ENCODE measurements around the gene SLC2A13. TPM values are rescaled to one million over a fixed set of nuclear protein-coding genes. Genes with fewer than 3 reads are reported as not detected.

Gene SLC2A13
- total RNA-seq, 1 experiment from 2014 or later = 7.0 TPM

DNA sequence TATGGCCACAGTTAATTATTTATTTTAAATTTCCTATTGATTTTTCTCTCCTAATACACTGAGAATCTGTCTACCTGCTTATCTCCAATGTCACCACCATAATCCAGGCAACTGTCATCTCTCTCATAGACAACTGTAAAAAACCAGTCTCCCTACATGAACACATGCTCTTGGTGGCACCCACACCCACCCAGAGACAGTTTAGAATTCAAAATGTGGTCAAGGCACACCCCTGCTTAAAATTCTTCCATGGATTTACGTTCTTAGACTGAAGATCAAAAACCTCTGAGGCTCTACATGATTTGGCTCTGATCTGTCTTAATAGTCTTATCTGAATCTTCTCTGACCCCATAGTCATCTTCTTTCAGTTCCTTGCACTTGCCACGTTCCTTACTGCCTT, 245.2 kb downstream of the SLC2A13 start:
- H3K27me3 Mint-ChIP-seq (ENCODE audit: low read depth) = no peaks in the 10 kb centered on the region
- H4K20me1 ChIP-seq (ENCODE audit: control insufficient read depth, insufficient read depth, insufficient read length) = no peaks in the 10 kb centered on the region
- peaks cover 0 to 5% (median 2%) of the 10 kb centered on the region in 3 experiments; a peak in 2 of 7 replicates for H3K36me3 Mint-ChIP-seq (ENCODE audit: insufficient read depth in 1 of 3, low read depth in 3 of 3)
- TF ChIP-seq, protein P1, sequence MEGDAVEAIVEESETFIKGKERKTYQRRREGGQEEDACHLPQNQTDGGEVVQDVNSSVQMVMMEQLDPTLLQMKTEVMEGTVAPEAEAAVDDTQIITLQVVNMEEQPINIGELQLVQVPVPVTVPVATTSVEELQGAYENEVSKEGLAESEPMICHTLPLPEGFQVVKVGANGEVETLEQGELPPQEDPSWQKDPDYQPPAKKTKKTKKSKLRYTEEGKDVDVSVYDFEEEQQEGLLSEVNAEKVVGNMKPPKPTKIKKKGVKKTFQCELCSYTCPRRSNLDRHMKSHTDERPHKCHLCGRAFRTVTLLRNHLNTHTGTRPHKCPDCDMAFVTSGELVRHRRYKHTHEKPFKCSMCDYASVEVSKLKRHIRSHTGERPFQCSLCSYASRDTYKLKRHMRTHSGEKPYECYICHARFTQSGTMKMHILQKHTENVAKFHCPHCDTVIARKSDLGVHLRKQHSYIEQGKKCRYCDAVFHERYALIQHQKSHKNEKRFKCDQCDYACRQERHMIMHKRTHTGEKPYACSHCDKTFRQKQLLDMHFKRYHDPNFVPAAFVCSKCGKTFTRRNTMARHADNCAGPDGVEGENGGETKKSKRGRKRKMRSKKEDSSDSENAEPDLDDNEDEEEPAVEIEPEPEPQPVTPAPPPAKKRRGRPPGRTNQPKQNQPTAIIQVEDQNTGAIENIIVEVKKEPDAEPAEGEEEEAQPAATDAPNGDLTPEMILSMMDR (conservative IDR thresholded peaks at IDR 0.05) = no peak
- no peak overlapping the region for H2AFZ ChIP-seq (ENCODE audit: low read length)
- no peak overlapping the region for H4K8ac ChIP-seq (replicated peaks; ENCODE audit: insufficient read length, low read depth, low read length)
- H3K4me1 Mint-ChIP-seq = no peaks in the 10 kb centered on the region
- H3K9me3 ChIP-seq (ENCODE audit: control insufficient read depth, low read depth, low read length) = no peaks in the 10 kb centered on the region
- no peak overlapping the region for H3K56ac ChIP-seq (ENCODE audit: insufficient read length, low read depth, low read length)
- H2BK120ac ChIP-seq (ENCODE audit: low read depth, low read length, poor library complexity, severe bottlenecking) = no peak overlapping the region
- no peaks in the 10 kb centered on the region; a peak in 1 of 5 replicates for H3K9me3 Mint-ChIP-seq
- H2AK5ac ChIP-seq (ENCODE audit: insufficient read length, low read length) = no peak overlapping the region
- no peak overlapping the region for H2BK15ac ChIP-seq (ENCODE audit: low read depth, low read length)
- no peak overlapping the region for H3K4me2 ChIP-seq (ENCODE audit: insufficient read depth, insufficient read length, low read length)
- no peak overlapping the region for H4K5ac ChIP-seq (ENCODE audit: insufficient read length, low read depth, low read length)
- no peak overlapping the region for H3K4me3 Mint-ChIP-seq
- H2BK12ac ChIP-seq (ENCODE audit: insufficient read length, low read depth, low read length) = no peak overlapping the region
- H2BK5ac ChIP-seq (ENCODE audit: insufficient read length, low read length) = no peak overlapping the region
- no peak overlapping the region for H3K27ac Mint-ChIP-seq
- no CpG with 5 or more reads among the region's 2 CpGs for WGBS (ENCODE audit: extremely low coverage, insufficient read length, low lambda C conversion rate)
- H3T11ph ChIP-seq (ENCODE audit: low read length) = no peak overlapping the region
- no peak overlapping the region for H3K14ac ChIP-seq (ENCODE audit: insufficient read depth, low read length)
- H3K27me3 ChIP-seq (ENCODE audit: insufficient read depth, low read length) = no peaks in the 10 kb centered on the region
- H3K4me1 ChIP-seq (ENCODE audit: insufficient read depth, low read length) = no peaks in the 10 kb centered on the region
- H3K79me1 ChIP-seq (ENCODE audit: insufficient read depth, low read depth, low read length, poor library complexity, severe bottlenecking) = no peaks in the 10 kb centered on the region
- no peak overlapping the region for H3K27ac ChIP-seq (ENCODE audit: insufficient read length, low read depth, low read length)
- no peak overlapping the region for H2BK20ac ChIP-seq (ENCODE audit: low read depth, low read length, poor library complexity, severe bottlenecking)
- H3K23me2 ChIP-seq (ENCODE audit: insufficient read length, low read depth, low read length, poor library complexity, severe bottlenecking) = no peaks in the 10 kb centered on the region
- no peak for DNase-seq
- H3K79me2 ChIP-seq (ENCODE audit: insufficient read depth, low read length) = no peaks in the 10 kb centered on the region
- H3K4ac ChIP-seq (ENCODE audit: low read depth, low read length) = no peak overlapping the region
- no peak overlapping the region for H3K23ac ChIP-seq (ENCODE audit: insufficient read length, low read depth, low read length)
- H4K91ac ChIP-seq (ENCODE audit: insufficient read length, low read depth, low read length) = no peak overlapping the region
- H3K9ac ChIP-seq (ENCODE audit: extremely low read depth, insufficient read length, low read length) = no peak overlapping the region
- H3K18ac ChIP-seq (ENCODE audit: insufficient read length, low read depth, low read length) = no peak overlapping the region
